ENCODE data around the gene EXOC4.

- no peak for TF ChIP-seq CTCF (IDR thresholded peaks at IDR 0.05)
- TF ChIP-seq POLR2AphosphoS5 (IDR thresholded peaks at IDR 0.05) = no peak
- TF ChIP-seq EP300 (IDR thresholded peaks at IDR 0.05; ENCODE audit: low read depth) = no peak
These were observed 658.8 kb downstream of the EXOC4 start for GRCh38 chr7:133911724-133912123.

Data from transverse colon (tissue), 4 donors.